Measurements from ENCODE around the gene VSTM4. TPM values are rescaled to one million over a fixed set of nuclear protein-coding genes. Genes with fewer than 3 reads are reported as not detected.

VSTM4 gene
- total RNA-seq, 2 donors from 2014 or later: 0.25 to 0.38 TPM

- Mint-ChIP-seq H3K27me3 (no peaks in the 10 kb centered on the region), H3K9me3 (peaks cover 4% of the 10 kb centered on the region), H3K27ac (no peak overlapping the region), H3K4me1 (ENCODE audit: low read depth in 2 of 2) (peaks cover 32 to 38% of the 10 kb centered on the region in 2 donors), H3K4me3 (no peak overlapping the region), H3K36me3 (peaks cover 29% of the 10 kb centered on the region)
- ATAC-seq (no peak), DNase-seq (ENCODE audit: low spot score) (no peak)
These were observed 37.3 kb upstream of the VSTM4 start for GRCh38 chr10:49152663-49153062.

- Mint-ChIP-seq H3K4me3 (no peak overlapping the region), H3K36me3 (peaks cover 24% of the 10 kb centered on the region), H3K27me3 (no peaks in the 10 kb centered on the region), H3K27ac (no peak overlapping the region), H3K4me1 (ENCODE audit: low read depth in 2 of 2) (peaks cover 25 to 32% of the 10 kb centered on the region in 2 donors), H3K9me3 (peaks cover 4% of the 10 kb centered on the region)
- DNase-seq (ENCODE audit: low spot score) (no peak), ATAC-seq (peak; percentile 57 to 82)
These were observed 36.7 kb upstream of the VSTM4 start for GRCh38 chr10:49152037-49152436.

GRCh38 chr10:49151481-49151880 lies 36.2 kb upstream of the VSTM4 start:
- Mint-ChIP-seq H3K27ac (no peak overlapping the region), H3K9me3 (peaks cover 4% of the 10 kb centered on the region), H3K27me3 (no peaks in the 10 kb centered on the region), H3K4me1 (ENCODE audit: low read depth in 2 of 2) (peaks cover 20 to 26% of the 10 kb centered on the region in 2 donors), H3K4me3 (no peak overlapping the region), H3K36me3 (peaks cover 21% of the 10 kb centered on the region)
- DNase-seq (ENCODE audit: low spot score): no peak
- no peak for ATAC-seq

GRCh38 chr10:49151025-49151445 lies 35.7 kb upstream of the VSTM4 start:
- H3K27ac Mint-ChIP-seq: no peak overlapping the region
- ATAC-seq (no peak), DNase-seq (ENCODE audit: low spot score) (no peak)
- no peak overlapping the region for H3K4me3 Mint-ChIP-seq
- peaks cover 16% of the 10 kb centered on the region for H3K36me3 Mint-ChIP-seq
- peaks cover 17 to 22% of the 10 kb centered on the region in 2 donors for H3K4me1 Mint-ChIP-seq (ENCODE audit: low read depth in 2 of 2)
- peaks cover 0 to under 1% of the 10 kb centered on the region in 2 donors for H3K27me3 Mint-ChIP-seq
- H3K9me3 Mint-ChIP-seq: peaks cover 4% of the 10 kb centered on the region

GRCh38 chr10:49150426-49150825 lies 35.1 kb upstream of the VSTM4 start:
- DNase-seq (ENCODE audit: low spot score): no peak
- Mint-ChIP-seq H3K36me3 (peaks cover 10% of the 10 kb centered on the region), H3K27ac (no peak overlapping the region), H3K4me1 (ENCODE audit: low read depth in 2 of 2) (peaks cover 17 to 19% of the 10 kb centered on the region in 2 donors), H3K9me3 (peaks cover 4% of the 10 kb centered on the region), H3K4me3 (no peak overlapping the region), H3K27me3 (peaks cover 0 to 2% of the 10 kb centered on the region in 2 donors)
- no peak for ATAC-seq

- Mint-ChIP-seq H3K9me3 (peaks cover 4% of the 10 kb centered on the region), H3K4me3 (no peak overlapping the region), H3K27me3 (peaks cover 0 to 2% of the 10 kb centered on the region in 2 donors), H3K4me1 (ENCODE audit: low read depth in 2 of 2) (peaks cover 17 to 19% of the 10 kb centered on the region in 2 donors), H3K36me3 (peaks cover 9% of the 10 kb centered on the region), H3K27ac (no peak overlapping the region)
- ATAC-seq (no peak), DNase-seq (ENCODE audit: low spot score) (no peak)
These were observed 34.6 kb upstream of the VSTM4 start for GRCh38 chr10:49149881-49150280.

GRCh38 chr10:49144058-49144720 lies 28.9 kb upstream of the VSTM4 start:
- Mint-ChIP-seq H3K27me3 (peaks cover 0 to 5% of the 10 kb centered on the region in 2 donors), H3K9me3 (peaks cover 4% of the 10 kb centered on the region), H3K4me1 (ENCODE audit: low read depth in 2 of 2) (peaks cover 0 to 3% of the 10 kb centered on the region in 2 donors), H3K4me3 (no peak overlapping the region), H3K27ac (no peak overlapping the region), H3K36me3 (peaks cover 9% of the 10 kb centered on the region)
- ATAC-seq (no peak), DNase-seq (ENCODE audit: low spot score) (no peak)

GRCh38 chr10:49143249-49143648 lies 27.9 kb upstream of the VSTM4 start:
- Mint-ChIP-seq H3K27ac (no peak overlapping the region), H3K4me3 (no peak overlapping the region), H3K9me3 (peaks cover 2% of the 10 kb centered on the region), H3K27me3 (peaks cover 0 to 5% of the 10 kb centered on the region in 2 donors), H3K36me3 (peaks cover 6% of the 10 kb centered on the region), H3K4me1 (ENCODE audit: low read depth in 2 of 2) (peaks cover 0 to 3% of the 10 kb centered on the region in 2 donors)
- DNase-seq (ENCODE audit: low spot score) (no peak), ATAC-seq (no peak)

GRCh38 chr10:49141541-49142332 lies 26.4 kb upstream of the VSTM4 start:
- DNase-seq (ENCODE audit: low spot score) (no peak), ATAC-seq (no peak)
- Mint-ChIP-seq H3K4me1 (ENCODE audit: low read depth in 2 of 2) (peaks cover 8 to 10% of the 10 kb centered on the region in 2 donors), H3K36me3 (no peaks in the 10 kb centered on the region), H3K9me3 (no peaks in the 10 kb centered on the region), H3K27ac (no peak overlapping the region), H3K27me3 (peaks cover 0 to 5% of the 10 kb centered on the region in 2 donors), H3K4me3 (no peak overlapping the region)

- H3K4me3 Mint-ChIP-seq: no peak overlapping the region
- no peak for ATAC-seq
- no peak for DNase-seq (ENCODE audit: low spot score)
- H3K27ac Mint-ChIP-seq: no peak overlapping the region
- peaks cover under 1 to 5% of the 10 kb centered on the region in 2 donors for H3K27me3 Mint-ChIP-seq
- H3K36me3 Mint-ChIP-seq: no peaks in the 10 kb centered on the region
- H3K4me1 Mint-ChIP-seq (ENCODE audit: low read depth in 2 of 2): peaks cover 13 to 14% of the 10 kb centered on the region in 2 donors
- peaks cover 3% of the 10 kb centered on the region for H3K9me3 Mint-ChIP-seq
These were observed 25.2 kb upstream of the VSTM4 start for GRCh38 chr10:49140304-49141177.

- Mint-ChIP-seq H3K27me3 (peaks cover 6 to 7% of the 10 kb centered on the region in 2 donors), H3K4me3 (no peak overlapping the region), H3K36me3 (no peaks in the 10 kb centered on the region), H3K9me3 (peaks cover 4% of the 10 kb centered on the region), H3K4me1 (ENCODE audit: low read depth in 2 of 2) (peaks cover 21 to 22% of the 10 kb centered on the region in 2 donors), H3K27ac (no peak overlapping the region)
- no peak for DNase-seq (ENCODE audit: low spot score)
- ATAC-seq: peak; percentile 26 to 55
These were observed 24.5 kb upstream of the VSTM4 start for GRCh38 chr10:49139846-49140195.

- H3K27me3 Mint-ChIP-seq: peaks cover 6 to 7% of the 10 kb centered on the region in 2 donors
- H3K9me3 Mint-ChIP-seq: peaks cover 4% of the 10 kb centered on the region
- H3K27ac Mint-ChIP-seq: no peak overlapping the region
- peaks cover 27% of the 10 kb centered on the region in 2 donors for H3K4me1 Mint-ChIP-seq (ENCODE audit: low read depth in 2 of 2)
- DNase-seq (ENCODE audit: low spot score) (no peak), ATAC-seq (peak; percentile 5 to 21)
- no peaks in the 10 kb centered on the region for H3K36me3 Mint-ChIP-seq
- H3K4me3 Mint-ChIP-seq: no peak overlapping the region
These were observed 23.9 kb upstream of the VSTM4 start for GRCh38 chr10:49139028-49139845.

- Mint-ChIP-seq H3K4me1 (ENCODE audit: low read depth in 2 of 2) (peaks cover 30% of the 10 kb centered on the region in 2 donors), H3K4me3 (no peak overlapping the region), H3K27me3 (peaks cover 3 to 7% of the 10 kb centered on the region in 2 donors), H3K9me3 (peaks cover 4% of the 10 kb centered on the region), H3K36me3 (no peaks in the 10 kb centered on the region), H3K27ac (no peak overlapping the region)
- DNase-seq (ENCODE audit: low spot score): no peak
- no peak for ATAC-seq
These were observed 23.1 kb upstream of the VSTM4 start for GRCh38 chr10:49138361-49138891.
